Hepatocyte (in vitro differentiated cells): ENCODE measurements around the gene BRIP1.

Experiments used
- EZH2 ChIP-seq: fragments of 200-600 bp; sonication (generic); IDR thresholded peaks from 2 replicates; pipeline ENCODE4 v1.6.1; 2016; ENCODE audit warnings: antibody characterized with exemption, mild to moderate bottlenecking, borderline replicate concordance
- EZH2phosphoT487 ChIP-seq: fragments of 200-600 bp; sonication (generic); IDR thresholded peaks from one replicate; pipeline ENCODE4 v1.6.1; 2018; ENCODE audit warnings: antibody characterized with exemption, mild to moderate bottlenecking, low read depth, moderate library complexity; ENCODE audit not compliant: unreplicated experiment, severe bottlenecking
- TF ChIP-seq, protein P1 (sequence below): fragments of 200-600 bp; sonication (generic); IDR thresholded peaks from 2 replicates; pipeline ENCODE4 v1.5.1; 2016; ENCODE audit warnings: antibody characterized with exemption, mild to moderate bottlenecking; ENCODE audit not compliant: poor library complexity

DNA sequence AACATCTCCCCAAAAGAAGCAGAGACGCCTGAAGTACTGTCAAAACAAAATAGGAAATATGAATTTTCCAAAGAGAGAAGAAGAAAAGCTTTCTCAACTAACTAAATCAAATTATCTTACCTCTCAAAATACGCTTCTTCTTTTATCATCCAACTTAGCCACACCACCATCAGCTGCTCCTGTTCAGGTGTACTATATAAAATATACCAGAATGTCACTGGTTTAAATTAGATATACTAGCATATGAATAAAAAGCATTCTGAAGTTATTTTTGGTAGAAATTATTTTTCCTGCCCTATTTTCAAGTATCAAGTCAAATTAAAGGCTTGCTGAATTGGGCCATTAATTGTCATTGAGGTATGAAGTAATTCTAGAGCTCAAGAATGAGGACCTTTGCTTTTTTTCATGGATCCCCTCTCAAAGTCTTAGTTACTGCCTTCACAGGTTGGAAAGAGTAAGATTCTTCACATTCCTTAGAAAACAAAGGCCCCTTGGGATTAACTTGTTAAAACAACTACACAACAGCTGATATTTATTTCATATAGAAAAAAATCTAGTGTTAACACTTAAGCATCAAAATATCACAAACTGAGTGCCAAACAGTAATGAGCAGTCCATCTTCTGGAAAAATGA lies 34.3 kb upstream of the BRIP1 start:
- no peak for TF ChIP-seq EZH2
- TF ChIP-seq, protein P1, sequence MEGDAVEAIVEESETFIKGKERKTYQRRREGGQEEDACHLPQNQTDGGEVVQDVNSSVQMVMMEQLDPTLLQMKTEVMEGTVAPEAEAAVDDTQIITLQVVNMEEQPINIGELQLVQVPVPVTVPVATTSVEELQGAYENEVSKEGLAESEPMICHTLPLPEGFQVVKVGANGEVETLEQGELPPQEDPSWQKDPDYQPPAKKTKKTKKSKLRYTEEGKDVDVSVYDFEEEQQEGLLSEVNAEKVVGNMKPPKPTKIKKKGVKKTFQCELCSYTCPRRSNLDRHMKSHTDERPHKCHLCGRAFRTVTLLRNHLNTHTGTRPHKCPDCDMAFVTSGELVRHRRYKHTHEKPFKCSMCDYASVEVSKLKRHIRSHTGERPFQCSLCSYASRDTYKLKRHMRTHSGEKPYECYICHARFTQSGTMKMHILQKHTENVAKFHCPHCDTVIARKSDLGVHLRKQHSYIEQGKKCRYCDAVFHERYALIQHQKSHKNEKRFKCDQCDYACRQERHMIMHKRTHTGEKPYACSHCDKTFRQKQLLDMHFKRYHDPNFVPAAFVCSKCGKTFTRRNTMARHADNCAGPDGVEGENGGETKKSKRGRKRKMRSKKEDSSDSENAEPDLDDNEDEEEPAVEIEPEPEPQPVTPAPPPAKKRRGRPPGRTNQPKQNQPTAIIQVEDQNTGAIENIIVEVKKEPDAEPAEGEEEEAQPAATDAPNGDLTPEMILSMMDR: no peak
- TF ChIP-seq EZH2phosphoT487: no peak
